Gastrocnemius medialis (tissue), 4 donors: ENCODE measurements around the gene UGCG.

Experiments
- CTCF ChIP-seq, 5 experiments: fragments of 450-650 bp in 3 of 5; fragments of 200-600 bp in 2 of 5; sonication (generic) in 2 of 5; IDR thresholded peaks in 4 of 5; conservative IDR thresholded peaks in 1 of 5; 1 replicate in 4 of 5; 2 replicates in 1 of 5; pipeline ENCODE4 v1.5.1; 2016 to 2019; ENCODE audit warnings: antibody characterized with exemption in 5 of 5, mild to moderate bottlenecking in 3 of 5, moderate library complexity in 3 of 5
- POLR2A ChIP-seq, 2 donors: fragments of 450-650 bp; IDR thresholded peaks; one replicate each; pipeline ENCODE4 v1.6.1; 2017; ENCODE audit warnings: antibody characterized with exemption in 2 of 2, mild to moderate bottlenecking in 2 of 2, moderate library complexity in 2 of 2

- no peak for TF ChIP-seq POLR2A (IDR thresholded peaks at IDR 0.05)
- TF ChIP-seq CTCF (IDR thresholded peaks at IDR 0.05 in 4 of 5, conservative IDR thresholded peaks at IDR 0.05 in 1 of 5) = no peak
Measured at GRCh38 chr9:111969622-111970021, 73.0 kb downstream of the UGCG start.
